BLaER1 (cell line): ENCODE data around the gene TMUB1.
A peak's percentile ranks its signal among the peaks of the same experiment; 100 is the strongest.

Experiments
- H3K27ac ChIP-seq: shearing (Covaris generic); formaldehyde crosslinking; 2 replicates; pipeline ENCODE4 v1.8.1; 2022
- H3K27me3 ChIP-seq: shearing (Covaris generic); formaldehyde crosslinking; 2 replicates; pipeline ENCODE4 v1.8.1; 2022
- H3K36me3 ChIP-seq: shearing (Covaris generic); formaldehyde crosslinking; 2 replicates; pipeline ENCODE4 v1.8.1; 2022
- H3K4me1 ChIP-seq: shearing (Covaris generic); formaldehyde crosslinking; 2 replicates; pipeline ENCODE4 v1.8.1; 2022
- H3K4me2 ChIP-seq: shearing (Covaris generic); formaldehyde crosslinking; 2 replicates; pipeline ENCODE4 v1.8.1; 2022
- H3K4me3 ChIP-seq: shearing (Covaris generic); formaldehyde crosslinking; 2 replicates; pipeline ENCODE4 v1.8.1; 2022
- H3K9ac ChIP-seq: shearing (Covaris generic); formaldehyde crosslinking; 2 replicates; pipeline ENCODE4 v1.8.1; 2022
- H3K9me3 ChIP-seq: shearing (Covaris generic); formaldehyde crosslinking; 2 replicates; pipeline ENCODE4 v1.8.1; 2022
- H4K20me1 ChIP-seq: shearing (Covaris generic); formaldehyde crosslinking; 2 replicates; pipeline ENCODE4 v1.8.1; 2022
- Cebpa-rat ChIP-seq: shearing (Covaris generic); IDR thresholded peaks from 2 replicates; pipeline ENCODE4 v1.8.1; 2022

TMUB1 gene

GRCh38 chr7:151115121-151115835, 32.0 kb upstream of the TMUB1 start:
- Histone ChIP-seq H3K9me3 (no peaks in the 10 kb centered on the region), H3K9ac (no peak overlapping the region), H3K4me2 (peak overlapping the region; percentile 12; the same call in 1 of the 2 replicates), H3K4me1 (peaks cover 48% of the 10 kb centered on the region), H3K27me3 (peaks cover 34% of the 10 kb centered on the region), H3K27ac (no peak overlapping the region), H3K4me3 (no peak overlapping the region), H4K20me1 (peaks cover 100% of the 10 kb centered on the region), H3K36me3 (peaks cover 52% of the 10 kb centered on the region)
- no peak for TF ChIP-seq Cebpa-rat

- Histone ChIP-seq H3K9ac (no peak overlapping the region), H3K4me1 (peaks cover 48% of the 10 kb centered on the region), H3K4me2 (no peak overlapping the region), H3K9me3 (no peaks in the 10 kb centered on the region), H3K4me3 (no peak overlapping the region), H3K36me3 (peaks cover 44% of the 10 kb centered on the region), H4K20me1 (peaks cover 100% of the 10 kb centered on the region), H3K27me3 (peaks cover 34% of the 10 kb centered on the region), H3K27ac (no peak overlapping the region)
- no peak for TF ChIP-seq Cebpa-rat
Observed at GRCh38 chr7:151114151-151115090, 31.1 kb upstream of the TMUB1 start.

- Histone ChIP-seq H3K4me2 (0 out of 2 replicates have a peak overlapping the region, but pooled peaks have one; percentile 7), H4K20me1 (peaks cover 100% of the 10 kb centered on the region), H3K36me3 (peaks cover 35% of the 10 kb centered on the region)
Observed at GRCh38 chr7:151113344-151114150, 30.3 kb upstream of the TMUB1 start.

GRCh38 chr7:151110941-151111645, 27.8 kb upstream of the TMUB1 start:
- Histone ChIP-seq H3K4me1 (peaks cover 46% of the 10 kb centered on the region), H3K9me3 (no peaks in the 10 kb centered on the region), H3K36me3 (peaks cover 25% of the 10 kb centered on the region), H4K20me1 (peaks cover 100% of the 10 kb centered on the region), H3K27me3 (peaks cover 26% of the 10 kb centered on the region), H3K4me3 (no peak overlapping the region), H3K27ac (no peak overlapping the region), H3K9ac (no peak overlapping the region), H3K4me2 (no peak overlapping the region)
- TF ChIP-seq Cebpa-rat: no peak

More at GRCh38 chr7:151113344-151114150, 30.3 kb upstream of the TMUB1 start:
- no peak for TF ChIP-seq Cebpa-rat
- Histone ChIP-seq H3K9ac (no peak overlapping the region), H3K27me3 (peaks cover 34% of the 10 kb centered on the region), H3K4me3 (no peak overlapping the region), H3K4me1 (peaks cover 51% of the 10 kb centered on the region), H3K9me3 (no peaks in the 10 kb centered on the region), H3K27ac (no peak overlapping the region)

GRCh38 chr7:151110236-151110940, 27.1 kb upstream of the TMUB1 start:
- H3K4me1 ChIP-seq: peaks cover 41% of the 10 kb centered on the region
- H3K4me2 ChIP-seq: no peak overlapping the region
- peaks cover 25% of the 10 kb centered on the region for H3K36me3 ChIP-seq
- no peak overlapping the region for H3K27ac ChIP-seq
- no peak for TF ChIP-seq Cebpa-rat
- peaks cover 19% of the 10 kb centered on the region for H3K27me3 ChIP-seq
- no peak overlapping the region for H3K9ac ChIP-seq
- peaks cover 99% of the 10 kb centered on the region for H4K20me1 ChIP-seq
- H3K9me3 ChIP-seq: no peaks in the 10 kb centered on the region
- H3K4me3 ChIP-seq: no peak overlapping the region

- H3K4me1 ChIP-seq: peaks cover 49% of the 10 kb centered on the region
- H3K27me3 ChIP-seq: peaks cover 9% of the 10 kb centered on the region
- peak; percentile 56; the same call in 1 of the 2 replicates for TF ChIP-seq Cebpa-rat
- no peaks in the 10 kb centered on the region for H3K9me3 ChIP-seq
- H3K36me3 ChIP-seq: peaks cover 26% of the 10 kb centered on the region
- H3K4me3 ChIP-seq: no peak overlapping the region
- no peak overlapping the region for H3K9ac ChIP-seq
- H4K20me1 ChIP-seq: peaks cover 99% of the 10 kb centered on the region
- H3K27ac ChIP-seq: no peak overlapping the region
- no peak overlapping the region for H3K4me2 ChIP-seq
Observed at GRCh38 chr7:151109094-151110048, 26.1 kb upstream of the TMUB1 start.

GRCh38 chr7:151107882-151108281, 24.6 kb upstream of the TMUB1 start:
- Histone ChIP-seq H3K27ac (no peak overlapping the region), H3K9ac (no peak overlapping the region), H3K27me3 (no peaks in the 10 kb centered on the region), H3K4me1 (peaks cover 39% of the 10 kb centered on the region), H3K4me3 (no peak overlapping the region), H3K9me3 (no peaks in the 10 kb centered on the region), H3K4me2 (peak overlapping the region; percentile 23; the same call in 1 of the 2 replicates), H4K20me1 (peaks cover 99% of the 10 kb centered on the region), H3K36me3 (peaks cover 16% of the 10 kb centered on the region)
- no peak for TF ChIP-seq Cebpa-rat
